IPS-18a (cell line): ENCODE results near the gene PDCD1.

Experiments
- H3K27ac ChIP-seq: one replicate; pipeline ENCODE4 v1.5.1; 2013; ENCODE audit warnings: low read length
- H3K27me3 ChIP-seq: one replicate; pipeline ENCODE4 v1.6.1; 2013; ENCODE audit warnings: mild to moderate bottlenecking, low read length; ENCODE audit not compliant: control insufficient read depth, insufficient read depth
- H3K36me3 ChIP-seq: one replicate; pipeline ENCODE4 v1.6.1; 2013; ENCODE audit warnings: low read depth, low read length; ENCODE audit not compliant: control insufficient read depth
- H3K4me1 ChIP-seq: one replicate; pipeline ENCODE4 v1.6.1; 2013; ENCODE audit warnings: low read depth, low read length; ENCODE audit not compliant: control insufficient read depth
- H3K4me3 ChIP-seq: one replicate; pipeline ENCODE4 v1.5.1; 2013; ENCODE audit warnings: low read length
- H3K9ac ChIP-seq: one replicate; pipeline ENCODE4 v1.6.1; 2013; ENCODE audit warnings: mild to moderate bottlenecking, low read length, moderate library complexity
- H3K9me3 ChIP-seq: one replicate; pipeline ENCODE4 v1.6.1; 2013; ENCODE audit warnings: low read depth, low read length; ENCODE audit not compliant: control insufficient read depth

Gene PDCD1

DNA sequence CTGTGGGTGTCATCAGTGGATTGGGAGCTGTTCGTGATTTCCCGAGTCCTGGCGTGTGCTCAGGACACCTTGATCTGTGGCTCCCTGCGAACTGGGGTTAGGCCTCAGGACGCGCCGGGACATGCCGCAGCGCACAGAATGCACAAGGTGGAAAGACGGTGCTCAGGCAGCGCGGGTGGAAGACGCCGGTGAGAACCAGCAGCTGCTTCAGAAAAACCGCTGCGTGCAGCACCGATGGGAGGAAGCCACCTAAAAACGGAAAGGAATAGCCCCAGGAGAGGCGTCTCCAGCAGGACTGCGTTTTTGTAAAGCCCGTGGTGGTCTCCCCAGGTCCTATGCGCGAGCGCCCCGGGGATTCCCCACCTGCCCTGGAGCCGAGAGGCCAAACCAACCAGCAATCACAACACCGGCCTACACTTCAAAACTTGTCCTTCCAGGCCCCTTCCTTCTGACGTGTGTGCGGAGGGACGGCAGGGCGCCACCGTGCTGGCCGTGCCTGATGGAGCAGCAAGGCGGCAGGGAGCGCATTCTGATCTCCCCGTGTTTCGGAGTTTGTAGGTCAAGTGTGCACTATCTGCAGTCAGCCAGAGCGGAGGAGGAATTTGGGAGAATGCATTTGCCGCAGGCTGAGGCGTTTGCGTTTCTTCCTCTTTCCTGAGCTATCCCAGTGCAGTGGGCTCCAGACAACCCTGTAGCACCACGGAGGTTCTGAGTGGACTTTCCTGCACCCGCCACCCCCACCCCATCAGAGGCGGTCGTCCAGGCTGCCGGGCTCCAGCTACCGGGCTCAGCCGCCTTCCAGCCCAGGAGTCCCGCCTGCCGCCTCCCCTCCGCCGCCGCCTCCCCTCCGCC is 43.0 kb upstream of the PDCD1 start:
- Histone ChIP-seq H3K4me1 (no peaks in the 10 kb centered on the region), H3K27me3 (no peaks in the 10 kb centered on the region), H3K9ac (no peak overlapping the region), H3K36me3 (no peaks in the 10 kb centered on the region), H3K4me3 (no peak overlapping the region), H3K9me3 (no peaks in the 10 kb centered on the region), H3K27ac (no peak overlapping the region)

DNA sequence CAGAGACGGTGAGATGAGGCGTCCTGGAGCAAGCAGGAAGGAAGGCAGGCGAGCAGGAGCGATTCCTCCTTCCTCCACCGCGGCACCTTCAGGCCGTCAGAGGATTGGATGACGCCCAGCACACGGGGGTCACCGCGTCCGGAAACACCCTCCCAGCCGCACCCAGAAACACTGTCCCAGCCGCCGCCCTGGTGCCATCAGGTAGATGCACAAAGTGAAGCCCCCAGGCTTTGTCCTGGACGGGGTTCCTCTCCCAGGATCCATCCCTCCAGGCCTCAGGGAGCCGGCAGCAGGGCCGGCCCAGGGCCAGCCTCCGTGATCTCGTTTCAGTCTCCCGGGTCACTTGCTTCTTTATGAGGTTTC is 42.3 kb upstream of the PDCD1 start:
- H3K9ac ChIP-seq, result no peak overlapping the region

DNA sequence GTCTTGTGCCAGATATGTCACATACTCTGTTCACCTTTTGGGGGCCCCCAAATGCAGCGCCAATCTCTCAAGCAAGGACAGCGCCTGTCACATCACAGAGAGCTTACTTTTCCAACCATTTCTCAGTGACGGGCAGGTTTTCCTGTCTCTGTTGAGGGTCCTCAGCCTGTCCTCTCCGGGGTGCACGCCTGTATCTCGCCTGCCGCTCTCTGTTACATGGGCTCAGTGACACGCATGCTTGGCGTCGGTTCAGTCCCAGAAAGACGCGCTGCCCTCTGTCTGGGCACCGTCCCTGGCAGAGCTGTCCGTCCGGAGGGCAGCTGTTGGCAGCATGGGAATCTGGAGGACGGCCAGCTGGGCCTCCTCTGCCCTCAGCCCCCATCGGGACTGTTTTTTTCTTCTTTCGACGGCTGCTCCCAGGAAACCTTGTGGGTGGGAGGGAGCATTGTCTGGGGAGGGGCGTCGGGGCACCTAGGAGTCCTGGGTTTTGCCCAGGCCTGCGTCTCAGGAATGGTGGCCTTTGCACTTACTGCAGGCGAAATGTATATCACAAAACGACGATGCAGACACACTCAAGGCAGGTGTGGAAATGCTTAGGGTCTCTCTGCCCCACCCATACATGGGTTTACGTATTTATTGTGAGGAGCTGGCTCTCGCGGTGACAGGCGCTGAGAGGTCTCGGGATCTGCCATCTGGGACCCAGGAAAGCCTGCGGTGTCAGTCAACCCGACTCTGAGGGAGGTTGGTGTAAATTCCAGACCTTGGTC is 41.7 kb upstream of the PDCD1 start:
- H3K27me3 ChIP-seq, result no peaks in the 10 kb centered on the region
- no peak overlapping the region for H3K27ac ChIP-seq
- H3K4me3 ChIP-seq, result no peak overlapping the region
- H3K9me3 ChIP-seq, result no peaks in the 10 kb centered on the region
- H3K36me3 ChIP-seq, result no peaks in the 10 kb centered on the region
- no peaks in the 10 kb centered on the region for H3K4me1 ChIP-seq
- H3K9ac ChIP-seq, result no peak overlapping the region

More for the DNA sequence above, 42.3 kb upstream of the PDCD1 start:
- Histone ChIP-seq H3K27me3 (no peaks in the 10 kb centered on the region), H3K9me3 (no peaks in the 10 kb centered on the region), H3K4me3 (no peak overlapping the region), H3K36me3 (no peaks in the 10 kb centered on the region), H3K4me1 (no peaks in the 10 kb centered on the region), H3K27ac (no peak overlapping the region)

DNA sequence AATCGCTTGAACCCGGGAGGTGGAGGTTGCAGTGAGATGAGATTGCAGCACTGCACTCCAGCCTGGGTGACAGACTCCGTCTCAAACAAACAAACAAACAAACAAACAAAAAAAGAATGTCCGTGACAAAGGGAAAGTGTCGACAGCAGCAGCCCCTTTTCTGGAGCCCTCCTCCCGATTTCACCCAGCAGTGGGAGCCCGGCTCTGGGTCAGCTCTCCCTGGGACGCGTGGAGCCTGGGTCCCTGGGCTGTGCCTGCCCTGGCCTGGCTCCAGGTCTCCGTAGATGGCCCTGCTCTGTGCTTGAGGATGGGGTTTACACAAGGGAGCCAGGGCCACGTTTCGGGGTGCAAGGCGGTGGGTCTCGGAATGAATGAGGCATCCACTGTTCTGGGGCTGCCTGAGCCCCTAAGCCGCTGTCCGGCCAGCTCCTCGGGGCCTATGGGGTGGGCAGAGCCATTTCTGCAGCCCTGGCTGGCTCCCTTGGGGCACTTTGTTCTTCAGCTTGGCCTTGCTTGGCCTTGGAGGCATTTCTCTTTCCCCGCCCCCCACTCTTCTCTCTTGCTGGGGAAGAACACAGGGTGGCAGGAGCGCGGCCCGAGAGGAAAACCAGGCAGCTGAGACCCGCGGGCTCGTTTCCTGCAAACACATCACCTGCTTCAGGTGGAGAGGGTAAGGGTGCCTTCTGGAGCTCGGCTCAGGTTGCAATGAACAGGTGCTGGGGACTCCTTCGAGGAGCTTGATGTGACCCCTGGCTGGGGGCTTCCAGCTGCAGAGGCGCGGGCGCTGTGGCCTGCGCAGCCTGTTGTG is 40.0 kb upstream of the PDCD1 start:
- no peaks in the 10 kb centered on the region for H3K9me3 ChIP-seq
- H3K9ac ChIP-seq, result no peak overlapping the region
- H3K4me1 ChIP-seq, result no peaks in the 10 kb centered on the region
- H3K36me3 ChIP-seq, result no peaks in the 10 kb centered on the region
- no peak overlapping the region for H3K4me3 ChIP-seq
- H3K27me3 ChIP-seq, result no peaks in the 10 kb centered on the region
- no peak overlapping the region for H3K27ac ChIP-seq

DNA sequence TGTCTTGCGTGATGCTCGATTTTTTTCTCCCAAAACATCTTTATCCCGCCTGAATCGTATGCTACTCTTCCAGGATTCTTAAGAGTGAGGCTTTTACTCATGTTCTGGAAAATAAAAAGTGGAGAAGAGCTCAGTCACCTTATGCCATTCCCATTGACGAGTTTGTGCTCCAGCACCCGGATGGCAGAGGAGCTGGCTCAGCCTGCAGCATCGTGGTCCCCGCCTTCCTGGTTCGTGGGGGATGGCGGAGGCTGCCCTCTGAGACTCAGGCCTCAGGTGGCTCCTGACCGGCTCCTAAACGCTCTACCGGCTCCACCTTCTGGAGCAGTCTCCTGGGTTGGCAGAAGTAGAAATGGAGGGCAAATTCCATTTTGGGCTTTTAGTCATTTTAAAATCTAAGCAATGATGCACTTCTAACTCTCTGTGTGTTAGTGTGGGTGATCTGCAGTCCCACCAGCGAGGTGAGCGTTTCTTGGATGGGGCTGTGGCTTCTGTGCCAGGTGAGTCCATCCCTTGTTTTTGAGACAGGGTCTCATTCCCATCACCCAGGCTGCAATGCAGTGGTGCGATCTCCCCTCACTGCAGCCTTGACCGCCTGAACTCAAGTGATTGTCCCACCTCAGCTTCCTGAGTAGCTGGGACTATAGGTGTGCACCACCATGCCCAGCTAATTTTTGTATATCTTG is 38.7 kb upstream of the PDCD1 start:
- Histone ChIP-seq H3K36me3 (no peaks in the 10 kb centered on the region), H3K27me3 (no peaks in the 10 kb centered on the region), H3K27ac (no peak overlapping the region), H3K4me1 (no peaks in the 10 kb centered on the region), H3K4me3 (no peak overlapping the region), H3K9me3 (no peaks in the 10 kb centered on the region), H3K9ac (no peak overlapping the region)

DNA sequence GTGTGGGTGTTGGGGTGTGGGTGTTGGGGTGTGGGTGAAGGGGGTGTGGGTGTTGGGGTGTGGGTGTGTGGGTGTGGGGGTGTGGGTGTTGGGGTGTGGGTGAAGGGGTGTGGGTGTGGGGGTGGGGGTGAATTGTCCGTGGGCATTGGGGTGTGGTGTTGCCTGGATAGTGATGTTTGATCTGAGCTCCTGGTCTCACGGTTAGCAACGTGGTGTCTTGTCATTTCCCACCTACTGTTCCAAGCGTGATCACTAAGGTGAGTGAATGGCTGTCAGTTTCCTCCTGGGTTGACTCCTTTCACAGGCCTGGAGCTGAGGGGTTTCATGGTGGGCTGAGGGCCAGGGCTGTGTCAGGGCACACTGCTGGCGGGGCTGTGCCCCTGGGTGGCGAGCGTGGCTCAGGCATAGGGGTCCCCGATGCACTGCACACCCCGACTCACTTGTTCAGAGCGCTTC is 38.1 kb upstream of the PDCD1 start:
- H3K4me1 ChIP-seq, result no peaks in the 10 kb centered on the region
- H3K36me3 ChIP-seq, result no peaks in the 10 kb centered on the region
- H3K27ac ChIP-seq, result no peak overlapping the region
- H3K9ac ChIP-seq, result no peak overlapping the region
- H3K9me3 ChIP-seq, result no peaks in the 10 kb centered on the region
- no peaks in the 10 kb centered on the region for H3K27me3 ChIP-seq
- H3K4me3 ChIP-seq, result no peak overlapping the region

DNA sequence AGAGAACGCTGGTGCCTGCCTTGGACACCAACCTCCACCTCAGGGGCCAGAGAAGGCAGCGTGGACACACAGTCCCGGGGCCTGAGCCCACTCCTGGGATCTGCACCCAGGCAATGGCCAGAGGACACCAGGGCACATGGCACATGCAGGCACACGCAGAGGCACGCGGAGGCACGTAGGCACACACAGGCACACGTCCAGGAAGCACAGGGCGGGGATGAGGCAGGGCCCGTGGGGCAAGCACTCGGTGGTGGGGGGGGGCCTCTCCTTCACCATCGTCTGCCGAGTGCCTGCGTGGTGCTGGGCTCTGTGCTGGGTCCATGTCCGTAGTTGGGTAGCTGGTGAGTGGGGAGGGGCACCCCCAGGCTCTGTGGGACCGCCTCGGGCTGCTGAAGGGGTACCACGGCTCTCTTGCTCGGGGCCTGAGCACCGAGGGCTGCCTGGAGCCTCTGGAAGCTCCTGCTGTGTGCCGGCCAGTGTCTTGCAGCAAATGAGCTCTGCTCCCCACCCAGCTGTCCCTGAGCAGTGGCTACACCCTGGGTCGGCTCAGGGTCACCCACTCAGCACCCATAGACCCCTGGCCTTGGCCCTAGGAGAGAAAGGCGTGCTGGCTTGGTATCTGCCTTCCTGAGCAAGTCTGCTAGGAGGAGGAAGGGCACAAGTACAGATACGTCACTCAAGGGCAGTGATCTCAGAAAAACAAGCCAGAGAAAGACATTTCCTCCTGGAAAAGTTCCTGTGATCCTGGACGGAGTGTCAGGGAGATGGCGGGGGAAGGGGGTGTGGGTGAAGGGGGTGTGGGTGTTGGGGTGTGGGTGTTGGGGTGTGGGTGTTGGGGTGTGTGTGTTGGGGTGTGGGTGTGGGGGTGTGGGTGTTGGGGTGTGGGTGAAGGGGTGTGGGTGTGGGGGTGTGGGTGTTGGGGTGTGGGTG is 37.3 kb upstream of the PDCD1 start:
- no peaks in the 10 kb centered on the region for H3K4me1 ChIP-seq
- H3K9ac ChIP-seq, result no peak overlapping the region
- no peak overlapping the region for H3K4me3 ChIP-seq
- H3K27me3 ChIP-seq, result no peaks in the 10 kb centered on the region
- no peaks in the 10 kb centered on the region for H3K9me3 ChIP-seq
- H3K36me3 ChIP-seq, result no peaks in the 10 kb centered on the region
- no peak overlapping the region for H3K27ac ChIP-seq

DNA sequence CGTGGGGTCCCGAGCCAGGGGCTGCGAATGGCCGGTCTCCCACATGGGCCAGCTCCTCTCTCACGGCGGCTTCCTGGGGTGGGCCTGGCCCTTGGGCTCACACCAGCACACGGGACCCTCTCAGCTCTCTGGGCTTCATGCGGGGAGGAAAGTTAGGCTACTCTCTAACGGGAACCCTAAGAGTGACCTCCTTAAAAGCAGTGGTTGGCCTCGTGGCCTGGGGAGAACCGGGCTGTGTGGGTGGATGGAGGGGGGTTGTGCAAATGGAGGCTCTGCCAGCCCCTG is 36.7 kb upstream of the PDCD1 start:
- Histone ChIP-seq H3K27ac (no peak overlapping the region), H3K9me3 (no peaks in the 10 kb centered on the region), H3K27me3 (no peaks in the 10 kb centered on the region), H3K9ac (no peak overlapping the region), H3K36me3 (no peaks in the 10 kb centered on the region), H3K4me3 (no peak overlapping the region), H3K4me1 (peaks cover 5% of the 10 kb centered on the region)

DNA sequence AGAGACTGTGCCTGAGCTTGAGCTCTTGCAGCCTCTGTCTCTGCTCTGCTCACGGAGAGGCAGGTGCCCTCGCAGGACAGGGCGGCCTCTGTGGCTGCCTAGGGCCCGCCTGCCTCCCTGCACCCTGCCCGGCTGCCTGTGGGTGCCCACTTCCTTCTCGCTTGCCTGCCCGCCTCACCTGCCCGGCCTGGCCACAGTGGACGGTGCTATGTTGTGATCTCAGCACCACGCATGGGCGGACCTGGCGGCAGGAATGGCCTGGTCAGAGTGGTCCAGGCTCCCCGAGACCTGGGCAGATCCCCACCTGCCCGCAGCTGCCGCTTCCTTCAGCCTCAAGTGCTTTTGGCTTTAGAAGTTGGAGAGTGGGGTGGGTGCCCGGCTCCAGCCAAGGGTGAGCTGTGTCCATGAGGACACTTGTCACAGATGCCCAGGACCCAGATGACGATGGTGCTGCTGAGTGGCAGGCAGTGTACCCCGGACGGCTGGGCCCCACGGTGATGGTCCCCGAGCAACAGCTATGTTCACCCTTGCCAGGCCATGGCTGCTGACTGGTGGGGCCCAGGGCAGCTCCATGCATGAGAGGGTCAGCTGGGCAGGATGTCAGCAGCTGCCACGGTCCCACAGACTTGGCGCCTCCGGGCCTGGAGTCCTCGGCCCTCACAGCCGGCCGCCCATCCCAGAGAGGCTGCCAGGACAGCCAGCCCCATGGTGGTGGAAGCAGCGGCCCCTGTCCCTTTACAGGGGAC is 36.2 kb upstream of the PDCD1 start:
- no peaks in the 10 kb centered on the region for H3K9me3 ChIP-seq
- H3K36me3 ChIP-seq, result no peaks in the 10 kb centered on the region
- H3K9ac ChIP-seq, result no peak overlapping the region
- no peak overlapping the region for H3K27ac ChIP-seq
- H3K4me3 ChIP-seq, result no peak overlapping the region
- H3K27me3 ChIP-seq, result no peaks in the 10 kb centered on the region
- peaks cover 8% of the 10 kb centered on the region for H3K4me1 ChIP-seq

DNA sequence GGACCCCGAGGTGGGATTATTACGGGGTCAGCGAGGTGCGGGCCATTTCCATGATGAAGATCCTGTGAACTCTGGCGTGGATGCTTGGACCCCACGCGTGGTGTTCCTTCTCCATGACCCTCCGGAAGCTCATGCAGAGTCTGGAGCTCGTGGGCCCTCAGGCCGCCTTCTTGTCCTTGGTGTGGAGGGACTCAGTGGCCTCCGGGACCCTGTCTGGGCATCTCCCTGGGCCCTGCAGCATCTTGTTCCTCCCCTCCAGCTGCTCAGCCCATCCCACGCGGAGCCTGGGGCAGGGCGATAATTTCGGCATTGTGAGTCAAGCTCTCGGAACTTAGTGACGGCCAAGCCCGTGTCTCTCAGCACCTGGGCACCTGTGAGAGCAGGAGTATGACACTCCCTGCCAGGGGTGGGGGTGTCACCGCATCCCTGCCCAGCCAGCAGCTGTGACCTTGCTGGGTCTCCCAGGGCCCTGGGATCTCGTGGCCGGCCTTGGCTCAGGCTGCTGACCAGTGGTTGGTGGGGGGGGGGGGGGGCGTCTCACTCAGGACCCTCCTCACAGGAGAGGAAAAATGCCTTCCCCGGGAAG is 35.5 kb upstream of the PDCD1 start:
- no peaks in the 10 kb centered on the region for H3K27me3 ChIP-seq
- H3K36me3 ChIP-seq, result no peaks in the 10 kb centered on the region
- H3K9me3 ChIP-seq, result no peaks in the 10 kb centered on the region
- peaks cover 8% of the 10 kb centered on the region for H3K4me1 ChIP-seq
- H3K9ac ChIP-seq, result no peak overlapping the region
- no peak overlapping the region for H3K4me3 ChIP-seq
- H3K27ac ChIP-seq, result no peak overlapping the region
